Common myeloid progenitor, CD34-positive (primary cell): ENCODE data around the gene OTOGL.

Experiments used
- CTCF ChIA-PET: fragments of 350-600 bp; sonication (Branson Sonifier 250); formaldehyde crosslinking; loops from one replicate; lab custom pipeline; 2021; ENCODE audit warnings: antibody characterized with exemption; lab: Charles Lee
- POLR2A ChIA-PET: fragments of 350-600 bp; sonication (Branson Sonifier 250); formaldehyde crosslinking; loops from one replicate; lab custom pipeline; 2021; ENCODE audit warnings: antibody characterized with exemption; lab: Charles Lee
- DNase-seq, 3 donors: peaks; one replicate each; pipeline versions ENCODE4 v3.0.0 to v3.0.0-alpha.2; 2013
- H3K27ac ChIP-seq, 2 experiments: 1 replicate in 1 of 2; 2 replicates in 1 of 2; pipeline ENCODE4 v1.7.0; 2013; ENCODE audit warnings: inconsistent platforms in 2 of 2, low read length in 2 of 2, mild to moderate bottlenecking in 2 of 2, low read depth in 1 of 2, moderate library complexity in 1 of 2; ENCODE audit not compliant: severe bottlenecking in 2 of 2, insufficient read depth in 1 of 2, poor library complexity in 1 of 2
- H3K27me3 ChIP-seq, 5 experiments: replicated peaks in 2 of 5; 1 replicate in 3 of 5; 2 replicates in 2 of 5; pipeline versions ENCODE4 v1.6.1 to v1.7.0; 2013; ENCODE audit warnings: low read length in 4 of 5, mild to moderate bottlenecking in 2 of 5, moderate library complexity in 2 of 5, inconsistent platforms in 1 of 5; ENCODE audit not compliant: insufficient read depth in 5 of 5, control insufficient read depth in 4 of 5
- H3K36me3 ChIP-seq, 4 experiments: 1 replicate in 2 of 4; 2 replicates in 2 of 4; pipeline versions ENCODE4 v1.6.1 to v1.7.0; 2013; ENCODE audit warnings: low read length in 3 of 4, control low read depth in 1 of 4, mild to moderate bottlenecking in 1 of 4; ENCODE audit not compliant: control insufficient read depth in 4 of 4, insufficient read depth in 4 of 4
- H3K4me1 ChIP-seq, 4 experiments: 1 replicate in 3 of 4; 2 replicates in 1 of 4; pipeline versions ENCODE4 v1.6.1 to v1.7.1; 2013; ENCODE audit warnings: low read length in 3 of 4, mild to moderate bottlenecking in 3 of 4, control low read depth in 1 of 4, inconsistent platforms in 1 of 4, moderate library complexity in 1 of 4; ENCODE audit not compliant: control insufficient read depth in 4 of 4, insufficient read depth in 4 of 4; ENCODE audit errors: control extremely low read depth in 1 of 4
- H3K4me3 ChIP-seq, 7 experiments: 1 replicate in 4 of 7; 2 replicates in 3 of 7; pipeline versions ENCODE4 v1.5.1 to v1.7.0; 2013; ENCODE audit warnings: mild to moderate bottlenecking in 7 of 7, low read length in 6 of 7, moderate library complexity in 6 of 7, inconsistent platforms in 2 of 7, low read depth in 2 of 7, control low read depth in 1 of 7; ENCODE audit not compliant: insufficient read depth in 4 of 7, control insufficient read depth in 1 of 7; ENCODE audit errors: extremely low read depth in 1 of 7
- H3K9me3 ChIP-seq, 5 experiments: 1 replicate in 4 of 5; 2 replicates in 1 of 5; pipeline versions ENCODE4 v1.6.1 to v1.7.1; 2013; ENCODE audit warnings: low read length in 4 of 5, mild to moderate bottlenecking in 2 of 5, inconsistent platforms in 1 of 5, low read depth in 1 of 5, moderate library complexity in 1 of 5; ENCODE audit not compliant: control insufficient read depth in 4 of 5, insufficient read depth in 2 of 5; ENCODE audit errors: control extremely low read depth in 1 of 5
- WGBS: methylation state at CpG from one replicate; pipeline ENCODE4 v1.1.5; 2013; ENCODE audit not compliant: insufficient coverage; 5-methylcytosine and 5-hydroxymethylcytosine counted together

Gene OTOGL

DNA sequence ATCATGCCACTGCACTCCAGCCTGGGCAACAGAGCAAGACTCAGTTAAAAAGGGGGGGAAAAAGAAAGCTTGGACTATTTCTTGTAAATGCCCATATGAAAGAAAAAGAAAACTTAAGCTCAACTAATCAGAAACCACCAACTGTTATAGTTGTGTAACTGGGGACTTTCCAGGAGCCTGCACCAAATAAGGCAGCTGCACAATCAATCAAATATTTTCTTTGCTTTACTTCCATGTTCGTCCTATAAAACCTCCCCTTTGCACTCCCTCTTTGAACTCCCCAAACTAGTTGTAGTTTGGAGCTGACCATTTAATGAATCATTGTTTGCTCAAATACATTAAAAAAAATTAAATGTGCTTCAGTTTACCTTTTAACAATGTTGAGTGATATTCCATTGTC lies 54.9 kb downstream of the OTOGL start:
- H3K4me3 ChIP-seq: no peak overlapping the region
- POLR2A ChIA-PET: no interaction called here
- peak in 2 of 3 donors; percentile 13 to 14 for DNase-seq
- no CpG with 5 or more reads among the region's 1 CpG for WGBS
- H3K4me1 ChIP-seq: no peaks in the 10 kb centered on the region
- no peaks in the 10 kb centered on the region for H3K27me3 ChIP-seq
- H3K27ac ChIP-seq: no peak overlapping the region
- H3K36me3 ChIP-seq: no peaks in the 10 kb centered on the region
- CTCF ChIA-PET: no interaction called here
- H3K9me3 ChIP-seq: no peaks in the 10 kb centered on the region

DNA sequence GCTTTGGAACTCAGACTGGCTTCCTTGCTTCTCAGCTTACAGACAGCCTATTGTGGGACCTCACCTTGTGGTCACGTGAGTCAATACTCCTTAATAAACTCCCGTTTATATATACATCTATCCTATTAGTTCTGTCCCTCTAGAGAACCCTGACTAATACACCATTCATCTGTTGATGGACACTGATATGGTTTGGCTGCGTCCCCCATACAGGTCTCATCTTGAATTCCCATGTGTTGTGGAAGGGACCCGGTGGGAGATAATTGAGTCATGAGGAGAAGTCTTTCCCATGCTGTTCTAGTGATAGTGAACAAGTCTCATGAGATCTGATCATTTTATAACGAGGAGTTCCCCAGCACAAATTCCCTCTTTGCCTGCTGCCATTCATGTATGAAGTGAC lies 57.0 kb downstream of the OTOGL start:
- CTCF ChIA-PET: no interaction called here
- H3K36me3 ChIP-seq: no peaks in the 10 kb centered on the region
- WGBS: 97% methylated on average over 5 of the region's 5 CpGs
- no peak overlapping the region for H3K4me3 ChIP-seq
- H3K27ac ChIP-seq: no peak overlapping the region
- no peaks in the 10 kb centered on the region for H3K27me3 ChIP-seq
- POLR2A ChIA-PET: no interaction called here
- H3K4me1 ChIP-seq: no peaks in the 10 kb centered on the region
- no peak for DNase-seq
- H3K9me3 ChIP-seq: no peaks in the 10 kb centered on the region

DNA sequence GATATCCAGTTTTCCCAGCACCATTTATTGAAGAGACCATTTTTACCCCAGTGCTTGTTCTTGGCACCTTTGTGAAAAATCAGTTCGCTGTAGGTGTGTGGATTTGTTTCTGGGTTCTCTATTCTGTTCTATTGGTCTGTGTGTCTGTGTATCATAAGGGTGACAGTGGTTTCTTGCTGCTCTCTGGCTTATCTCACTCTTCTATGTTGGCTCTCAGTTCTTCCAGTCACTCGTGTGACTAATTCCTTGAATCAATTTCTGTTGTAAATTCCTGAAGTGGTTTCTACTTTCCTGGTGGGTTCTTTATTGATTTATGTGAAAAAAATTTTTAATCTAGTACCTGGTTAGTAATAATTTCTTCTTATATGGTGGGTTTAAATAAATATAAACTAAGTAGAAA lies 58.3 kb downstream of the OTOGL start:
- no CpG with 5 or more reads among the region's 2 CpGs for WGBS
- POLR2A ChIA-PET: no interaction called here
- no peaks in the 10 kb centered on the region for H3K4me1 ChIP-seq

DNA sequence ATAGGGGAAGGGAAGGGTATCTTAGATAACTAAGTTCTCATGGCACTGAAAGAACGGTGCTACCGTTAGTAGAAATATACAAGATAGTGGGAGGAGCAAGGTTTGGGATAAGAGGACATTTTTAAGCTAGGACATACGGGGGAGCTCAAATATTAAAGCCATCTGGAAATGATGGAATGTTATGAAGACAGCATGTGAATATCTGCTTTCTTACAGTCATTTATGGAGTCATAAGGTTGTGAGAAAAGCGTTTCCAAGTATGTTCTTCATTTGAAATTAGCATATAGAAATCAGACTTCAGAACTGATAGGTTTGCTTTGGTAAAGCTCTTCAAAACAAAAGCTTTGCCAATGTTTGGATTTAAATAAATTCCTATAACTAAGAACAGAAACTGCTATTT lies 62.3 kb downstream of the OTOGL start:
- CTCF ChIA-PET: no interaction called here

More for the DNA sequence above, 58.3 kb downstream of the OTOGL start:
- H3K9me3 ChIP-seq: no peaks in the 10 kb centered on the region
- H3K27ac ChIP-seq: no peak overlapping the region
- DNase-seq: no peak
- no peak overlapping the region for H3K4me3 ChIP-seq
- CTCF ChIA-PET: no interaction called here
- H3K36me3 ChIP-seq: no peaks in the 10 kb centered on the region
- no peaks in the 10 kb centered on the region for H3K27me3 ChIP-seq

DNA sequence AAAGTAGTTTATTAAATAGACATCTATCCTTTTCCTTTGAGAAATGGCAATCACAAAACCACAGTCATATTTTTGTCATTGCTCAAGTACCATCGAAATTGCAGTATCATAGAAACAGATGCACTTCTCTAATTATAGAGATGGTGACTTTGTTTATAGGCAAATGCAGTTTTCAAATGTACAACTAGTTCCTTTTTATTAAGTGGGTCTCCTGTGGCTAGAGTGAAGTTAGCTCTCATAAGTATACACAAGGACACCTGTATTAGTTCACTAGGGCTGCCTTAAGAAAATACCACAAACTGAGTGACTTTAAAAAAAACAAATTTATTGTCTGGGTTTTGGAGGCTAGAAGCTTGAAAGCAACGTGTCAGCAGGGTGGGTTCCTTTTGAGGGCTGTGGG lies 62.8 kb downstream of the OTOGL start:
- POLR2A ChIA-PET: no interaction called here
- Histone ChIP-seq H3K4me1 (no peaks in the 10 kb centered on the region), H3K4me3 (no peak overlapping the region), H3K9me3 (no peaks in the 10 kb centered on the region), H3K27ac (no peak overlapping the region), H3K27me3 (no peaks in the 10 kb centered on the region), H3K36me3 (no peaks in the 10 kb centered on the region)
- DNase-seq: peak in 1 of 3 donors; percentile 2
- CTCF ChIA-PET: no interaction called here
- no CpG with 5 or more reads among the region's 2 CpGs for WGBS

More for the DNA sequence above, 62.3 kb downstream of the OTOGL start:
- Histone ChIP-seq H3K4me1 (no peaks in the 10 kb centered on the region), H3K4me3 (no peak overlapping the region), H3K27me3 (no peaks in the 10 kb centered on the region), H3K36me3 (no peaks in the 10 kb centered on the region), H3K27ac (no peak overlapping the region), H3K9me3 (no peaks in the 10 kb centered on the region)
- DNase-seq: no peak
- 91% methylated on average over 3 of the region's 4 CpGs for WGBS
- POLR2A ChIA-PET: no interaction called here

DNA sequence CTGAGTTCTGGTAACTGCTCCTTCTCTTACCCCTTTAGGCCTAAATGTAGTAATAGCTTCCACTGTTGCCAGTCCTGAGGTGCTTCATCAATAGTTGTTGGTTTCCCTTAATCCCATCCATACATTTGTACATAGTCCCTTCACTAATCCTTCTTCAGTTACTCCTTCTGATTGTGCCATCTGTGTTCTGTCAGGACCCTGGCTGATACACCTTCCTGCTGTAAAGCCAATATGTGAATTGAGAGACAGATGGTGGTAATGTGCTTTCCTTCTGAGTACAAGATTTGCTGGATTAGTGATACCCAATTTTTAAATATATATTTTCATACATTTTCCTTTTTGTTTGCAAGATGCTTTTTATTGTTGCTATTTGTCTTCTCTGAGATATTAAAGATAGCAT lies 66.4 kb downstream of the OTOGL start:
- CTCF ChIA-PET: no interaction called here
- no peak for DNase-seq
- POLR2A ChIA-PET: no interaction called here
- Histone ChIP-seq H3K27me3 (no peaks in the 10 kb centered on the region), H3K36me3 (no peaks in the 10 kb centered on the region), H3K4me3 (no peak overlapping the region), H3K9me3 (no peaks in the 10 kb centered on the region), H3K4me1 (no peaks in the 10 kb centered on the region), H3K27ac (no peak overlapping the region)

DNA sequence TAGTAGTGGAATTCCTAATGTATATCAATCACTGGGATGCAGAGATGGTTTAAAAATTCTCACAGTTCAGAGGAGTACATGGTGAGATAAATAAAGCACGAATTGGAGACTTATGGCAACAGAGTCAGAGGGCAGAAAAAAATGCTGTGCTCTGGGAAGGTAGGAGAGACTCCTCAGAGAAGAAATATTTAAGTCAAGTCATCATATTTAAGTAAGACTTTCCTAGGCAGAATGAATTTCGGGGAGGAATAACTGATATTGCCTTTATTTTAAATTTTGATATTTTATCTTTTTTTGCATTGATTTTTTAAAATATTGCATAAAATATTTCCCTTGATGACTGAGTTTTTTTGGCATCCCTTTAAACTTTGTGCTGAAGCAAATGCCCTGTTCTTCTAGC lies 67.4 kb downstream of the OTOGL start:
- POLR2A ChIA-PET: no interaction called here
- no peak overlapping the region for H3K27ac ChIP-seq
- H3K4me3 ChIP-seq: no peak overlapping the region
- H3K36me3 ChIP-seq: no peaks in the 10 kb centered on the region
- 83% methylated on average over 1 of the region's 2 CpGs for WGBS
- H3K27me3 ChIP-seq: no peaks in the 10 kb centered on the region
- no peak for DNase-seq
- CTCF ChIA-PET: no interaction called here
- H3K4me1 ChIP-seq: no peaks in the 10 kb centered on the region
- H3K9me3 ChIP-seq: no peaks in the 10 kb centered on the region
